Measurements from ENCODE around the gene RPLP1. TPM values are rescaled to one million over a fixed set of nuclear protein-coding genes. Genes with fewer than 3 reads are reported as not detected.

RPLP1 gene
- total RNA-seq, 1 experiment from 2014 or later = 1,651 TPM

GRCh38 chr15:69489073-69489571 is 36.5 kb downstream of the RPLP1 start:
- no peak overlapping the region for H3K27ac ChIP-seq
- peaks cover 10% of the 10 kb centered on the region for H3K4me1 ChIP-seq (replicated peaks; ENCODE audit: insufficient read depth)
- H3F3A ChIP-seq (ENCODE audit: insufficient read depth, low read depth) = no peaks in the 10 kb centered on the region
- TF ChIP-seq, protein P1, sequence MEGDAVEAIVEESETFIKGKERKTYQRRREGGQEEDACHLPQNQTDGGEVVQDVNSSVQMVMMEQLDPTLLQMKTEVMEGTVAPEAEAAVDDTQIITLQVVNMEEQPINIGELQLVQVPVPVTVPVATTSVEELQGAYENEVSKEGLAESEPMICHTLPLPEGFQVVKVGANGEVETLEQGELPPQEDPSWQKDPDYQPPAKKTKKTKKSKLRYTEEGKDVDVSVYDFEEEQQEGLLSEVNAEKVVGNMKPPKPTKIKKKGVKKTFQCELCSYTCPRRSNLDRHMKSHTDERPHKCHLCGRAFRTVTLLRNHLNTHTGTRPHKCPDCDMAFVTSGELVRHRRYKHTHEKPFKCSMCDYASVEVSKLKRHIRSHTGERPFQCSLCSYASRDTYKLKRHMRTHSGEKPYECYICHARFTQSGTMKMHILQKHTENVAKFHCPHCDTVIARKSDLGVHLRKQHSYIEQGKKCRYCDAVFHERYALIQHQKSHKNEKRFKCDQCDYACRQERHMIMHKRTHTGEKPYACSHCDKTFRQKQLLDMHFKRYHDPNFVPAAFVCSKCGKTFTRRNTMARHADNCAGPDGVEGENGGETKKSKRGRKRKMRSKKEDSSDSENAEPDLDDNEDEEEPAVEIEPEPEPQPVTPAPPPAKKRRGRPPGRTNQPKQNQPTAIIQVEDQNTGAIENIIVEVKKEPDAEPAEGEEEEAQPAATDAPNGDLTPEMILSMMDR (conservative IDR thresholded peaks at IDR 0.05) = no peak
- no peak for TF ChIP-seq EZH2 (IDR thresholded peaks at IDR 0.05; ENCODE audit: low read depth)
- POLR2A ChIA-PET (ENCODE audit: unreplicated experiment) = no interaction called here
- H3K4me2 ChIP-seq = no peak overlapping the region
- H3K79me2 ChIP-seq (ENCODE audit: low read depth) = no peaks in the 10 kb centered on the region
- H4K20me1 ChIP-seq (ENCODE audit: insufficient read depth) = no peaks in the 10 kb centered on the region
- intact Hi-C loops (cut with micrococcal nuclease; ENCODE audit: unreplicated experiment) = loop anchor here (10.0 kb wide), 1 partner anchor 236 kb away; no protein-coding TSS in a partner anchor
- no peaks in the 10 kb centered on the region for H3K27me3 ChIP-seq (ENCODE audit: insufficient read depth, low read depth)
- no peak for DNase-seq
- CTCF ChIA-PET = no interaction called here
- H3K9me3 ChIP-seq (ENCODE audit: insufficient read depth, low read depth) = no peaks in the 10 kb centered on the region
- no peaks in the 10 kb centered on the region for H3K9me2 ChIP-seq (ENCODE audit: insufficient read depth)
- no peak overlapping the region for H2AFZ ChIP-seq
- BruUV-seq (replicated peaks) = no TSS peak
- no peaks in the 10 kb centered on the region for H3K36me3 ChIP-seq (ENCODE audit: low read depth)
- no peak overlapping the region for H3K4me3 ChIP-seq

GRCh38 chr15:69490356-69491037 is 37.9 kb downstream of the RPLP1 start:
- TF ChIP-seq EZH2 (IDR thresholded peaks at IDR 0.05; ENCODE audit: low read depth) = no peak
- TF ChIP-seq, protein P1 (conservative IDR thresholded peaks at IDR 0.05) = no peak
- Histone ChIP-seq H3K9me3 (ENCODE audit: insufficient read depth, low read depth) (no peaks in the 10 kb centered on the region), H3K4me2 (no peak overlapping the region), H3K27me3 (ENCODE audit: insufficient read depth, low read depth) (no peaks in the 10 kb centered on the region), H2AFZ (no peak overlapping the region), H3K9me2 (ENCODE audit: insufficient read depth) (no peaks in the 10 kb centered on the region), H3K4me1 (replicated peaks; ENCODE audit: insufficient read depth) (no peaks in the 10 kb centered on the region), H3K79me2 (ENCODE audit: low read depth) (no peaks in the 10 kb centered on the region), H3K36me3 (ENCODE audit: low read depth) (no peaks in the 10 kb centered on the region), H3K4me3 (no peak overlapping the region), H4K20me1 (ENCODE audit: insufficient read depth) (no peaks in the 10 kb centered on the region), H3K27ac (no peak overlapping the region), H3F3A (ENCODE audit: insufficient read depth, low read depth) (no peaks in the 10 kb centered on the region)
- DNase-seq = no peak
- no TSS peak for BruUV-seq (replicated peaks)
- intact Hi-C loops (cut with micrococcal nuclease; ENCODE audit: unreplicated experiment) = no loop called here
- ChIA-PET POLR2A (ENCODE audit: unreplicated experiment) (interaction anchor here (0.6 kb wide), 1 partner anchor 113 kb away, joined by 3 read pairs; no protein-coding TSS in a partner anchor), CTCF (no interaction called here)

DNA sequence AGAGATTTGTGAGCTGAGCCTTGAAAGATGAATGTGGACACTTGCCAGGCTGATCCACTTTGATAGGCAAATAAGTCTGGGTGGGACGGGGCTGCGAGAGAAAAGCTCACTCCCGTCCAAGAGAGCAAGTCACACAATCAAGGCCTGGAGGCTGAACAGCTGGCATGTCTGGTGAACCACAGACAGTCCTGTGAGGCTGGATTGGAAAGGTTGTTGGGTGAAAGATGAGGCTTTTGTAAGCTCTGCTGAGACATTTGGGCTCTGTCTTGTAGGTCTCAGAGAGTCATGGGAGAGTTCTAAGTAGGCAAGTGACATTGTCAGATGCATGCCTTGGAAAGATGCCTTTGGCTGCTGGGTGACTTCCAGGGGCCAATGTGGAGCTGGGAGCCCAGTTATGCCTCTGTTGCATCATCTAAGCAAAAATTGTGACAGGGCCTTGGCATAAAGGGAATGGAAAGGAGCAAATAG is 38.5 kb downstream of the RPLP1 start:
- ChIA-PET CTCF (no interaction called here), POLR2A (ENCODE audit: unreplicated experiment) (interaction anchor here (0.6 kb wide), 1 partner anchor 113 kb away, joined by 3 read pairs; no protein-coding TSS in a partner anchor)
- Histone ChIP-seq H3F3A (ENCODE audit: insufficient read depth, low read depth) (no peaks in the 10 kb centered on the region), H2AFZ (no peak overlapping the region), H3K9me3 (ENCODE audit: insufficient read depth, low read depth) (no peaks in the 10 kb centered on the region), H3K4me2 (no peak overlapping the region), H3K36me3 (ENCODE audit: low read depth) (no peaks in the 10 kb centered on the region), H3K27me3 (ENCODE audit: insufficient read depth, low read depth) (no peaks in the 10 kb centered on the region), H3K27ac (no peak overlapping the region), H3K79me2 (ENCODE audit: low read depth) (no peaks in the 10 kb centered on the region), H3K9me2 (ENCODE audit: insufficient read depth) (no peaks in the 10 kb centered on the region), H4K20me1 (ENCODE audit: insufficient read depth) (no peaks in the 10 kb centered on the region), H3K4me1 (replicated peaks; ENCODE audit: insufficient read depth) (no peaks in the 10 kb centered on the region), H3K4me3 (no peak overlapping the region)
- no TSS peak for BruUV-seq (replicated peaks)
- no peak for TF ChIP-seq EZH2 (IDR thresholded peaks at IDR 0.05; ENCODE audit: low read depth)
- TF ChIP-seq, protein P1 (conservative IDR thresholded peaks at IDR 0.05) = no peak
- intact Hi-C loops (cut with micrococcal nuclease; ENCODE audit: unreplicated experiment) = no loop called here
- DNase-seq = no peak
